Thymus (tissue), 11 donors: ENCODE results near the gene PPP1R7. TPM values are rescaled to one million over a fixed set of nuclear protein-coding genes. Genes with fewer than 3 reads are reported as not detected.

Source experiments
- DNase-seq, 9 donors: peaks; one replicate each; pipeline ENCODE4 v3.0.0-alpha.2; 2013; ENCODE audit warnings: low spot score in 9 of 9, low read depth in 6 of 9, missing footprints in 1 of 9
- H3K27ac ChIP-seq, 2 donors: one replicate each; pipeline ENCODE4 v1.5.1; 2013; ENCODE audit warnings: control low read depth in 1 of 2, low read depth in 1 of 2, low read length in 1 of 2, mild to moderate bottlenecking in 1 of 2, moderate library complexity in 1 of 2
- H3K27me3 ChIP-seq, 2 donors: one replicate each; pipeline ENCODE4 v1.5.1; 2013; ENCODE audit warnings: low read length in 1 of 2; ENCODE audit not compliant: control insufficient read depth in 2 of 2, insufficient read depth in 1 of 2
- H3K36me3 ChIP-seq, 2 donors: one replicate each; pipeline ENCODE4 v1.5.1; 2013; ENCODE audit warnings: low read length in 1 of 2, mild to moderate bottlenecking in 1 of 2, moderate library complexity in 1 of 2; ENCODE audit not compliant: control insufficient read depth in 2 of 2, insufficient read depth in 2 of 2
- H3K4me1 ChIP-seq, 2 donors: one replicate each; pipeline ENCODE4 v1.5.1; 2013; ENCODE audit warnings: low read length in 2 of 2; ENCODE audit not compliant: control insufficient read depth in 2 of 2, insufficient read depth in 2 of 2
- H3K4me3 ChIP-seq, 2 donors: one replicate each; pipeline ENCODE4 v1.5.1; 2013; ENCODE audit warnings: low read length in 2 of 2, control low read depth in 1 of 2, mild to moderate bottlenecking in 1 of 2
- H3K9me3 ChIP-seq, 2 donors: one replicate each; pipeline ENCODE4 v1.5.1; 2013; ENCODE audit warnings: low read length in 1 of 2, mild to moderate bottlenecking in 1 of 2; ENCODE audit not compliant: control insufficient read depth in 2 of 2, insufficient read depth in 1 of 2
- WGBS: extraction: QIAGEN DNeasy Blood & Tissue Kit; methylation state at CpG from one replicate; pipeline ENCODE4 v1.1.7; 2013; 5-methylcytosine and 5-hydroxymethylcytosine counted together
- polyA plus RNA-seq: library from polyadenylated mRNA; stranded (reverse); fragments of 200-250 nt; gene quantifications from one replicate; pipeline ENCODE4 v1.2.3, GENCODE V29; 2013
- total RNA-seq: library from RNA; stranded (reverse); fragments of 120-200 nt; gene quantifications from one replicate; pipeline ENCODE4 v1.2.4, GENCODE V29; 2013
- donor health status: healthy.

Gene PPP1R7
- total and polyA plus RNA-seq, 2 donors = 63.7 to 78.9 TPM

DNA sequence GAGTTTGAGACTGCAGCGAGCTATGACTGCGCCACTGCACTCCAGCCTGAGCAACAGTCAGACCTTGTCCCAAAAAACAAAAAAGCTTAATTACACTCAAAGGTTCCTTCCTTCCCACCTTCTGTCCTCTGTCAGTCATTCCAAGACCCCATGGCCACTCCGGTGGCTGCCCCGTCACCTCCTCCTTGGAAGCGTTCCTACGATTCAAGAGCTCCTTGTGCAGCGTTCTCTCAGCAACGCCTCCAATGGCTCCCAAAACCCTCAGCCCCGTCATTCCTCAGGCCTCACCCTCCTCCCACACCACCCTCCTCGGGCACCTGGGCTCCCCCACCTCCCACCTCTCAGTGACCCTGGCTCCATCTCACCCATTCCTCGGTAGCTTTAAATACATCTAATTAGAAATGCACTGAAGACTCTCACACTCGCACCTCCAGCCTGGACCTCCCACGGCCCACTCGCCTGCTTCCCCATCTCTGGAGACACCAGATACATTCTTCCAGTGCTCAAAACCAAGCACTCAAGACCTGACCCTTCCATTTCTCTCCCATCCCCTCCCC, 9.0 kb upstream of the PPP1R7 start:
- H3K4me3 ChIP-seq = no peak overlapping the region
- WGBS = 97% methylated on average over 14 of the region's 14 CpGs

DNA sequence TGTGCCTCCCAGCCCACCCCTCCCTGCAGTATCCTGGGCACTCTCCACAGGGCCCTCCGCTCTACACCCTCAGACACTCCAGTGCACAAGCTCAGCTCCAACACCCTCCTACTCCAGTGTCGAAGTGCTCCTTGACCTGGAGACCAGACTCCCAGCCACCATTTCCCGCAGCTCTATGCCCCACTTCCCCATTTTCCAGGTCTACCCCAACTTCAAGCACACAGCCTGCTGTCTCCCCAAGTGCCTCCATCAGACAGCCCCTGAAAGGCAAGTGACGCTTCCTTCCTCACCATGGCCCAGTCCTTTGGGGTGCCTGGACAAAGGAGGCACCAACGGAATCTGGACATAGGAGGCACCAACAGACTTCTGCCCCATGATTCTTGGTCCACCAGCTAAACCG, 8.2 kb upstream of the PPP1R7 start:
- Histone ChIP-seq H3K27me3 (no peaks in the 10 kb centered on the region), H3K36me3 (peaks cover 10 to 37% of the 10 kb centered on the region in 2 donors), H3K4me1 (no peaks in the 10 kb centered on the region), H3K4me3 (no peak overlapping the region), H3K9me3 (no peaks in the 10 kb centered on the region), H3K27ac (no peak overlapping the region)
- no peak for DNase-seq
- 99% methylated on average over 6 of the region's 6 CpGs for WGBS

More for the DNA sequence above, 9.0 kb upstream of the PPP1R7 start:
- Histone ChIP-seq H3K36me3 (peaks cover 13 to 44% of the 10 kb centered on the region in 2 donors), H3K9me3 (no peaks in the 10 kb centered on the region), H3K27ac (peak overlapping the region in 1 of 2 donors; percentile 37), H3K4me1 (peaks cover 0 to 2% of the 10 kb centered on the region in 2 donors), H3K27me3 (no peaks in the 10 kb centered on the region)
- no peak for DNase-seq

DNA sequence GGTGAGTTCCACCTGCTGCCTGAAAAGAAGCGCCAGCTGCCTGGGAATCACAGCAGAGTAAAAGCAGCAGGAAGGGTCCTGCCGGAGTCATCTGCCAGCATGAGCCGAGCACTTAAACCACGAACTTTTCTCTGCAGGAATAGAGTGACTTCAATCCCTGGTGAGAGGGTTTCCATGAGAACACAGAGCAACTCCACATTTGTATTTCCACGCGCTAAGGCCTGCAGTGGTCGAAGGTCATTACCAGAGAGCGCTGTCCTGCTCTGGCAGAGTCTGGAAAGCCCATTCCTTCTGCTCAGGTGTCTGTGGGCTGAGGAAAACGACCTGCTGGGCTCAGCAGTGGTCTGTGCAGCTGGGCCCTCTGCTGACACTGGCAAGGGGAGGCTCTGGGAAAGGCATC, 7.7 kb upstream of the PPP1R7 start:
- Histone ChIP-seq H3K9me3 (no peaks in the 10 kb centered on the region), H3K4me3 (no peak overlapping the region), H3K36me3 (peaks cover 6 to 32% of the 10 kb centered on the region in 2 donors), H3K27me3 (no peaks in the 10 kb centered on the region), H3K4me1 (peaks cover 0 to 3% of the 10 kb centered on the region in 2 donors), H3K27ac (no peak overlapping the region)
- DNase-seq = no peak
- WGBS = 97% methylated on average over 9 of the region's 9 CpGs

DNA sequence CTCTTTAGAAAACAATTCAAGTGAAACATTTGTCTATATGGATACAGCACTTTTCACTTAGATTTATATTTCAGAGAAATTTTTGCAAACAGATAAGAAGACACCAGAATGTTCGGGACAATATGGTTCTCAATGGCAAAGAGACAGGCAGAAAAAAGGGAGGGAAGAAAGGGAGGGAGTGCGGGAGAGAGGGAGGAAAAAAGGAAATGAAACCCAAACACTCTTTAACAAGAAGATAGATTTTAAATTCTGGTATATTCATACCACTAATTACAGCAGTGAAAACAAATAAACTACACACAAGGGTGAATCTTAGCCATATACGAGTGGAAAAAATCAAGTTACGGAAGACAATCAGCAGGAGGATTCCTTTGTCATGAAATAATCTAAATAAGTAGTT, 4.0 kb upstream of the PPP1R7 start:
- Histone ChIP-seq H3K4me3 (no peak overlapping the region), H3K27ac (no peak overlapping the region), H3K4me1 (peaks cover 14% of the 10 kb centered on the region in 2 donors), H3K9me3 (no peaks in the 10 kb centered on the region), H3K27me3 (peaks cover 0 to 2% of the 10 kb centered on the region in 2 donors), H3K36me3 (peaks cover 2 to 16% of the 10 kb centered on the region in 2 donors)
- no peak for DNase-seq
- WGBS = 83% methylated on average over 4 of the region's 4 CpGs

DNA sequence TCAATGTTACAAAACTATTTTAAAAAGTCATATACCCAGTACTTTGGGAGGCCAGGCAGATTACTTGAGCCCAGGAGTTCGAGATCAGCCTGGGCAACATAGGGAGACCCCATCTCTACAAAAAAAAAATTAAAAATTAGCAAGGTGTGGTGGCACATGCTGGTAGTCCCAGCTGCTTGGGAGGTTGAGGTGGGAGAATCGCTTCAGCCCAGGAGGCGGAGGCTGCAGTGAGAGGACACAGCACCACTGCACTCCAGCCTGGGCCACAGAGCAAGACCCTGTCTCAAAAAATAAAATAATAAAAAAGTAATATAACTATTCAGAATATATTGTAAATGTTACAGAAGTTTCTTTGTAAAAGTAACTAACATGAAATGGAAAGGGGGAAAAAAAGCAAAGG, 2.9 kb upstream of the PPP1R7 start:
- H3K27ac ChIP-seq = no peak overlapping the region
- H3K36me3 ChIP-seq = peaks cover 0 to 7% of the 10 kb centered on the region in 2 donors
- no peaks in the 10 kb centered on the region for H3K9me3 ChIP-seq
- no peak for DNase-seq
- 98% methylated on average over 3 of the region's 3 CpGs for WGBS
- peaks cover 0 to 2% of the 10 kb centered on the region in 2 donors for H3K27me3 ChIP-seq
- no peak overlapping the region for H3K4me3 ChIP-seq
- H3K4me1 ChIP-seq = peaks cover 15 to 17% of the 10 kb centered on the region in 2 donors

DNA sequence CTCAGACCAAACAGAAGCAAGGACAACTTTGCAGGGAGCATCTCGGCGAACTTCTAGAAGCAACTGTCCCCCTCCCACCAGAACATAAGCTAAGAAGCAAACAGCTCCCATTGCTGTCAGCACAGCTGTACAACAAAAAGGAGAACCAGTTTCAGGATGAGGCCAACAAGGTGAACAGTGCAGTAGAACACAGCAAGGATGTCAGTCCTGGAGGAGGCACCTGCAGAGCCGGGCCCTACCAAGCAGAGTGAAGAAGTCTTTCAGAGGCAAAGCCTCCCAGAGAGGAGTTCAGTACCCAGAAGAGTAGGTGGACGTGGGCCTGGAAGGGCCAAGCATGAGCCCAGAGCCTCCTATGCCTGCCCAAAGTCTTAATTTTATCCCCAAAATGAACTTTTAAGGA, 2.0 kb upstream of the PPP1R7 start:
- H3K36me3 ChIP-seq = peaks cover 0 to 3% of the 10 kb centered on the region in 2 donors
- peaks cover 0 to 2% of the 10 kb centered on the region in 2 donors for H3K27me3 ChIP-seq
- H3K4me3 ChIP-seq = peak overlapping the region in 1 of 2 donors; percentile 75
- no peaks in the 10 kb centered on the region for H3K9me3 ChIP-seq
- 87% methylated on average over 4 of the region's 4 CpGs for WGBS
- peak in 1 of 9 donors; percentile 7 for DNase-seq
- H3K27ac ChIP-seq = no peak overlapping the region
- peaks cover 15 to 17% of the 10 kb centered on the region in 2 donors for H3K4me1 ChIP-seq

DNA sequence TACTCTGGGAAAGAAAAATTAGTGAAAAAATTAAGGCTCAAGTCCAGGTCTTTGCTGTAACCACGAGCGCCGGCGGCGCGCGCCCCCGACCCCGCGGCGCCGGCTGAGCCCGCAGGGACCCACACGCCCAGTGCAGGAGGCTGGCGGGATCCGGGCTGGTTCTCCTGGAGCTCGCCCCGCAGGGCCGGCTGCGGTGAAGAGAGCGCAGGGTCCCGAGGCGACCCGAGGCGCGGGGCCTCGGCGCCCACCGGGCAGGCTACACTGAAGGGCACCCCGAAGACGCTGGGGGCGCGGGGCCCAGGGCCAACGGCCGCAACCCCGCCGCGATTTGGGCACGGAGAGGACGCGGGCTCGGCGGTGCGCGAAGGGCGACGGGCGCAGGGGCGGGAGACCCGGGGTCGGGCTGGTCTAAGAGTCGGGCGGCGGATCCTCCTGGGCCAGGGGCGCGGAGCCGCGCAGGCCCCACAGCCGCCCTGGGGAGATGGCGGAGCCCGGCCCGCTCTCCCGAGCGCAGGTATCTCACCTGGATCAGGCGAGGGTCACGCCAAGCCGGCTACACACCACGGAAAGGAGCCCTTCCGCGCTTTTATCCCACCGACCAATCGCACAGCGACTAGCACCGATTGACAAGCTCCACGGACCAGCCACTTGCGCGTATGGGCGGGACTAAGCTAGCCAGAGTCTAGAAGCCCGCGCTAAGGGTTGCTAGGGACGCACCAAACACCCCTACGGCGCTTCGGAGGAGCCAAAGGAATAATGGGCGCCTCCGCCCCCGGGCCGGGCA, 1.2 kb upstream of the PPP1R7 start, which contains the start of gene PASK:
Gene PASK (minus strand): TSS at position 582 of the 784 bp plus-strand sequence. CDS start 6,440 bp downstream, outside the sequence.
- no peaks in the 10 kb centered on the region for H3K9me3 ChIP-seq
- peaks cover 4 to 5% of the 10 kb centered on the region in 2 donors for H3K36me3 ChIP-seq
- H3K4me1 ChIP-seq = peaks cover 15 to 17% of the 10 kb centered on the region in 2 donors
- peaks cover 0 to 2% of the 10 kb centered on the region in 2 donors for H3K27me3 ChIP-seq
- WGBS = under 1% methylated on average over 88 of the region's 88 CpGs
- peak within 1 kb of the TSS; percentile 75 to 95 for H3K4me3 ChIP-seq
- peak; percentile 77 to 96 (median 91) for DNase-seq
- peak within 1 kb of the TSS; percentile 55 to 62 for H3K27ac ChIP-seq

DNA sequence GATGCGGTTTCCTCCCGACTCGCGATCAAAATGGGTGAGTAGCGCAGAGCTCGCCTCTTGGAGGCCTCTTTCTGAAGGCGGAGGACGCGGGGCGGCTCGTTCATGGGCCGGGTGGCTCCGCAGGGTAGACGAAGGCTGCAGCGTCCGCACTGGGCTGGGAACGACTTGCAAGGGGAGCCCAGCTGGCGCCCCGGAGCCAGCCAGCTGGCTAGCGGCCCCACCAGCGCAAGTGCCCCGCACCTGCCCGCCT, 667 bp upstream of the PPP1R7 start:
- no peaks in the 10 kb centered on the region for H3K9me3 ChIP-seq
- peak overlapping the region; percentile 55 to 62 for H3K27ac ChIP-seq
- H3K36me3 ChIP-seq = peaks cover 4 to 5% of the 10 kb centered on the region in 2 donors
- peaks cover 15 to 17% of the 10 kb centered on the region in 2 donors for H3K4me1 ChIP-seq
- under 1% methylated on average over 23 of the region's 23 CpGs for WGBS
- H3K27me3 ChIP-seq = peaks cover 0 to 2% of the 10 kb centered on the region in 2 donors
- H3K4me3 ChIP-seq = peak overlapping the region; percentile 75 to 95
- DNase-seq = no peak
